GM13977 (cell line): ENCODE data around the gene ADAMTS18.

ENCODE experiments used
- DNase-seq: peaks from one replicate; pipeline ENCODE4 v3.0.0; 2012; ENCODE audit warnings: low spot score
- CTCF ChIP-seq: IDR thresholded peaks from 2 replicates; pipeline ENCODE4 v1.5.1; 2012; ENCODE audit warnings: mild to moderate bottlenecking, control low read depth; ENCODE audit not compliant: insufficient read depth; ENCODE audit errors: extremely low read depth, missing control alignments
- in situ Hi-C: fragments of 300-500 bp; cut with MboI; formaldehyde crosslinking; loops from one replicate; pipeline ENCODE4 v1.12.0; 2022; ENCODE audit warnings: low sequenced_read_pairs, low pct_unique_long_range_greater_than_20kb, mixed read lengths, inconsistent platforms; ENCODE audit not compliant: unreplicated experiment

The ADAMTS18 gene

DNA sequence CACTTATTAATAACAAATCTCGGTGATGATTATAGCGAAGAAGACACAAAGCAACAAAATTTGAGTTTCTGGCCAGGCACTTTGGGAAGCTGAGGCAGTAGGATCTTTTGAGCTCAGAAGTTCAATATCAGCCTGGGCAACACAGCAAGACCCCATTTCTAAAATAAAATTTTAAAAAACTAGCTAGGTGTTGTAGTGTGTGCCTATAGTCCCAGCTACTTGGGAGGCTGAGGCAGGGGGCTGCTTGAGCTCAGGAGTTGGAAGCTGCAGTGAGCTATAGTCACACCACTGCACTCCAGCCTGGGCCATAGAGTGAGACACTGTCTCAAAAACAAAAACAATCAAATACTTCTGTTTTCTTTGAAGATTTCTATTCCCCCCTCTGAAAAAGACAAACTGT is 130.7 kb downstream of the ADAMTS18 start:
- TF ChIP-seq CTCF = no peak
- in situ Hi-C loops = no loop called here
- DNase-seq = no peak

- no peak for DNase-seq
- in situ Hi-C loops = no loop called here
- TF ChIP-seq CTCF = no peak
These were observed 132.2 kb downstream of the ADAMTS18 start for GRCh38 chr16:77302674-77303073.

DNA sequence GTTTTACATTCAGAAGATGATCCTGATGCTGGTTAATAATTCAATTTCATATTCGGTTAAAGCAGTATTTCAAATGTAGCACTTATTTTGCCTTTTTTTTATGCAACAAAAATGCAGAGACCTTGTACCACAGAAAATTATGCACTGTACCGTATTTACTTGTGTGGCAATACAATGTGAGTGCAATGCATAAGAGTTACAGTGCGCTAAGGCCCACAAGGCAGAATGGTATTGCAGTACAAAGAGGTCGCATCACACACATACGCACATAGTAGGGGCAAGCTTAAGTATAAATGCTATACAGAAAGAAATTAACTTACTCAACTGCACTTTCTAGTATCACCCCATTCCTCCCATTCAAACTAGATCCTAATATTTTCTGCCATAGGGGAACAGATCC is 132.6 kb downstream of the ADAMTS18 start:
- in situ Hi-C loops = no loop called here
- no peak for TF ChIP-seq CTCF
- no peak for DNase-seq

DNA sequence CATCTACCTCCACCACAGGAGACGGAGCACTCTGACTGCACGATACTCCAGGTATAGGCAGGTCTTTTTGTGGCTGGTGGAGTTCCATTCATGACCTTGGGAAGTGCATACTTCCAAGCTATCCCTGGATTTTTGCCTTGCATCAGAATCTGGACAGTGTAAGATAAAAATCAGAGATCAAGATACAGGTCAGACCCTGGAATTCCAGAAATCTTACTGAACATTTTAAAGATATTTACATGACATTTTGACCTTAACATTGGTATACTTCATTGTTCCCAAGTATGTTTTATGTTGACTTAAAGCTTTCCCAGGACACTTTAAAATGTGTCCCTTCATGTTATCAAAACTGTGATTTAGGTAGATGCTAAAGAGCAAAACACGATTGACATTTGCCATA is 134.6 kb downstream of the ADAMTS18 start:
- no peak for DNase-seq
- in situ Hi-C loops = no loop called here
- TF ChIP-seq CTCF = no peak

GRCh38 chr16:77299395-77299794 is 135.4 kb downstream of the ADAMTS18 start:
- DNase-seq = no peak
- no peak for TF ChIP-seq CTCF
- in situ Hi-C loops = no loop called here

DNA sequence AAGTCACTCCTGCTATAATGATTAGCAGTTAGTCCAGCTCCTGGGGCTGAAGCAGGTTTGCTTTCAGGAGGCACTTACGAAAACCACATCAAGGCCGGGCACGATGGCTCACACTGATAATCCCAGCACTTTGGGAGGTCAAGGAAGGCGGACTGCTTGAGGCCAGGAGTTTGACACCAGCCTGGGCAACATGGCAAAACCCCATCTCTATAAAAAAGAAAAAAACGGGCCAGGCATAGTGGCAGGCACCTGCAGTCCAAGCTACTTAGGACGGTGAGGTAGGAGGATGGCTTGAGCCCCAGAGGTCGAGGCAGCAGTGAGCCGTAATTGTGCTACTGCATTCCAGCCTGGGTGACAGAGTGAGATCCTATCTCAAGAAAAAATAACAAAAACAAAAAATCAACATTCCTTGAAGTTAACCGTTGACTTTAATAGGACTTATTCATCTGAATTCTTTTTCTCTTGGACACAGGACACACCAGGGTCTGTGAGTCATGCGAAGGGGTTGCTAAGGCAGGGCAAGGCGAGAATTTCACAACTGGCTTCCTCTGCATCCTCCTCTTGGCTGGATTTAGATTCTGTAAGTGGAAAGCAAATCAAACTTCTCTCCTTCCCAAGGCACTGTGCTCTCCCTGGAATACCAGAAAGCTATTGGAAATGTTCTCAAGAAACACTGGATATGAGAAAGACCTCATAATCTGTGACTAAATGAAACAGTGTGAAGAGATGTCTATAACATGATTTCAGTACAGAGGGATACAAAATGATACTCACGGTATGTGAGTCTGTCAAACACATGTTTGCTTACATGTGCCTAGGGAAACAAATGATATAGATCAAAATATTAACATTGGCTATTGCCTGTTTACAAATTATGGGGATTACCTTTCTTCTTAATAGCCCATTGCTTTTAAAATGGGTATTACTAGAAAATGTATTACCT is 136.1 kb downstream of the ADAMTS18 start:
- no peak for DNase-seq
- in situ Hi-C loops = no loop called here
- no peak for TF ChIP-seq CTCF
